ENCODE data around the gene CNKSR2.

CNKSR2 gene

DNA sequence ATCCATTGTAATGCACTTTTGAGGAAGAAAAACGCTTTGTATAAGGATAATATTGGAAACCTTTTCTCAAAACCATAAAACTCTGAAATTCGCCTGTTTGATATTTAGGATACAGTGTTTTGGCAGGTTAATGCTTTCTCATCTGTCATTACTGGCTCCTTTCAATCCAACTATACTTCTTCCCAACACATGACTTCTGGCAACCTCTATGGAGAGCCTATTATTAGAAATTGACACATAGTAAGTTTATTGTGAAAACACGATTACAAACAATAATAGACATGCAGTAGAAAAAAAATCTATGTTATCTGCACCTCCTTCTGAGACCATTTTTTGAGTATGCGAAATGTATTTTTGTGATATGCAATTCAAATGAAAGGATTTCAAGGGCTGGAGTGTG, 288.5 kb downstream of the CNKSR2 start:
- no peak for FAIRE-seq
- no peak for DNase-seq (ENCODE audit: insufficient read length, low spot score)

DNA sequence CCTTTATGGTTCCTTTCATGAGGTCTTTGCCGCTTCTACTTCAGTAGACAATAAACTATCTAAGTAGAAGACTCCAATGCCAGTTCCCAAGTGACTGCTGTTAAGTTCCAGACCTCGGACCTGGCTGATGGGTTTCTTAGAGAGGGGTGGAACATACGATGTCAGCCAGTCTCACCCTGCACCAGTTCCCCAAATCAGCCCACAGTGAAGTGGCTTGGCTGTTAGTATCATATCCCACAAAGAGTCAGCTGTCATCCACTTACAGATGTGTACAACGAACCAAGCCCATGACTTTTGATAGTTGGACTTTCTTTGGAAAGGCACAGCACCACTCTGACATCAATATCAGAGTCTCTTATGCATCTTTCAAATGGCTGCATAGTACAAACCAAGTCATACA, 292.0 kb downstream of the CNKSR2 start:
- no peak for FAIRE-seq

GRCh38 chrX:21666679-21667078, 292.5 kb downstream of the CNKSR2 start:
- DNase-seq (ENCODE audit: insufficient read length, low spot score) (no peak), FAIRE-seq (no peak)

More for the DNA sequence above, 292.0 kb downstream of the CNKSR2 start:
- DNase-seq (ENCODE audit: insufficient read length, low spot score), result no peak

DNA sequence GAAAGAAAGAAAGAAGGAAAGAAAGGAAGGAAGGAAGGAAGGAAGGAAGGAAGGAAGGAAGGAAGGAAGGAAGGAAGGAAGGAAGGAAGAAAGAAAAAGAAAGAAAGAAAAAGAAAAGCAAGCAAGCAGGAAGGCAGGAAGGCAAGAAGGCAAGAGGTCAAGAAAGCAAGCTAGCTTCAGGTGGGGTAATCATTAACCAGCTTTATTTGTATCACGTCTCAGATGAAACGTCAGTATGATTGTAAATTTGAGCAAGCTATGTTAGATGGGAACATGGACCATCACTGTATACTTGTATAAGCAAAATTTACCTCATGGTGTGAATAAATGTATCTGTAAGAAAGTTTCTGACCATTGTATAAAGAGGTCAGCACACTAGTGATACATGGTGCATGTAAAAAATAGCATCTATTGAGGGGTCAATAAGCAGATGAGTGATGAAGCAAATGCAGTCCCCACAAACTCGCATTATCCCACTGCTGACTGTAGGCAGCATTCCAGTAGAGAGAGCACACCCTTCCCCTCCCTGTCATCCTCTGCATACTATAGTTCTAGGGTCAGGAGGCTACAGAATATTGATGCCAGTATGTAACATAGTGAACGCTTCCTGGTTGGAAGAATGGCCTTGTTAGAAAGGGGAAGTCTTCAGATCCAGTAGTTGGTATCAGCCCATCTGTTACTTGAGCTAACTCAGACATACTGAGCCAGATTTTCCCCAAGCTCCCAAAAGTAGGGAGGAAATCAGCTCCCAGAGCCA, 300.4 kb downstream of the CNKSR2 start:
- FAIRE-seq (peak; percentile 57), DNase-seq (ENCODE audit: insufficient read length, low spot score) (no peak)

DNA sequence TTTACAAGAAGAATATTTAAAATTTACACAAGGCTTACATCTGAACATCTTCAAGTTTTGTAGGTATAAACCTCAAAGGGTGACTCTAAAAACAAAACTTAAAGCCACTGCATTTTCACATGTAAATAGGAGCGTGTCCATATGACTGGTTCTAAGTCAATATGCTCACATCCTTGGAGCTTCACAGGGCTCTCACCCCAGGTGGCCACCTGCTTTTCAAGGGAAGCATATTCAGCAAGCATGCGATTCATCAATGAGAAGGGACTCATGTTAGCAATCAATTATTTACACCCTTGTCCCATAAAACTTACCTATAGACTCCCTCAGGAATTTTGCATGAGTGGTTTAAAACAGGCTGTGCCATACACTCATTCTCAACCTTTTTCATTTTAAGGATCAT, 301.7 kb downstream of the CNKSR2 start:
- DNase-seq (ENCODE audit: insufficient read length, low spot score), result no peak
- no peak for FAIRE-seq

GRCh38 chrX:21678048-21678612, 303.9 kb downstream of the CNKSR2 start:
- FAIRE-seq (no peak), DNase-seq (ENCODE audit: insufficient read length, low spot score) (no peak)

DNA sequence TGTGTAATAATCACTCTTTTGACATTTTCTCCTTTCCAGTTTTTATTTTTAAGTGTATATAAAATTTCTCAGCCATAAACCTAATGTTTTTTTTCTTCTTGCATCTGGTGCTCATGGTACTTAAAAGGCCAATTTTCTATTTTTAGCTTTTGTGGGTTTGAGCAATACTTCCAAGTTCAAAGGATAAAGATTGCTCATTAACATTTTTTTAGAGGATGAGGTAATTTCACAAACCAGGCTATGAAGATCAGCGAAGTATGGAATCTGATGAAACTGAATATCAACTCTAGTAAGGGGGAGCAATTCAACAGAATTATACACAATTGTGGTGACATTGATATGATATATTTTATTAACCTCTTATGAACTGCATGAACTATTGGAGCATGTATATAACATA, 309.7 kb downstream of the CNKSR2 start:
- DNase-seq (ENCODE audit: insufficient read length, low spot score) (no peak), FAIRE-seq (no peak)

DNA sequence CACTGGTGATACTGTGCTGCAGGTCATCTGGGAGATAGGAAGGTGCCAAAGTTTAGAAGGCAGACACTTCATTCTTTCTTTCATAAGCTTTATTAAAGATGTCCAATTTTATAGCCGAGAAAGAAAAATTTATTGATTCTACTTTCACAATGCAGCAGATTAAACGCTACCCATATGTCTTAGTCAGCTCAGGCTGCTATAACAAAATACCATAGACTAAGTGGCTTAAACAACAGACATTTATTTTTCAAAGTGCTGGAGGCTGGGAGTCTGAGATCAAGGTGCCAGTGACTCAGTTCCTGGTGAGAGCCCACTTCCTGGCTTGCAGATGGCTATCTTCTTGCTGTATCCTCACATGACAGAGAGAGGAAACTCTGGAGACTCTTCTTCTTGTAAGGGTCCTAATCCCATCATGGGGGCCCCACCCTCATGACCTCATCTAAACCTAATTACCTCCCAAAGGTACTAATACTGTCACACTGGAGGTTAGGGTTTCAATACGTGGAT, 317.3 kb downstream of the CNKSR2 start:
- no peak for DNase-seq (ENCODE audit: insufficient read length, low spot score)
- FAIRE-seq, result no peak

- no peak for DNase-seq (ENCODE audit: insufficient read length, low spot score)
- FAIRE-seq, result no peak
These were observed 324.1 kb downstream of the CNKSR2 start for GRCh38 chrX:21698272-21698671.

DNA sequence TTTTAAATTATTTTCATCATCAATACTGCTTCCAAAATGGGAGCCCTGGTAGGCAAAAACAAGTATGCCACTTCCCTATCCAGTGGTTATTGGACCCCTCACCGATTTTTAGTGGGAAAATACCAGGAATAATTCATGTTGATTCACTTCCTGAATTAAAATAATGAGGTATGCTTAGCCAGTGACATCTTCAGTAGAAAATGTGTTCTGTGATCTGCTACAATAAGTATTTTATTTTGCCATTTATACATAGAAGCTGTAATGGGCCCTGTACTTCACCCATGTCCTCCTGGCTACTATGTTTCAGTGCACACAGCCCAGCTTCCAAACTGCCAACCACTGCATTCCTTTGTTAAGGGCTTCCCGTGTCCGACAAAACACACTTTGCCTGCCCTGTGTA, 324.9 kb downstream of the CNKSR2 start:
- FAIRE-seq, result no peak

DNA sequence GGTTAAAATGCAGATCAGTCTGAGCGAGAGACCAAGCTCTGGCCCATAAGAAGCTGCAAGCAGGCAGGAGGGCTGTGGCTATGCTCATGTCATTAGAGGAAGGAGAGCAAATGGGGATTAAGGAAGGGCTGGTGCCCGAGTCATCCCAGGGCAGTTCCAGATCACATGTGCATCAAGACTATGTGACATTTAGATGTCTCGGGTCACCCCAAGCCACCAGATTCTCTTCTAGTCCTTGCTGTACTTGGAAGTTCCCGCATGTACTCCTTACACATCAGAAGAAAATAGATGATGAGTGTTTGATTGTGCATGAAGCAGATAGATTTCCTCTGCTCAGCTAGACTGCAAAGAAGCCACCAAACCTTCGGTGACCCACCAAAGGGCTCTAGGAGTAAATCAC, 326.1 kb downstream of the CNKSR2 start:
- DNase-seq (ENCODE audit: insufficient read length, low spot score), result no peak
- FAIRE-seq, result no peak

More for the DNA sequence above, 324.9 kb downstream of the CNKSR2 start:
- no peak for DNase-seq (ENCODE audit: insufficient read length, low spot score)

DNA sequence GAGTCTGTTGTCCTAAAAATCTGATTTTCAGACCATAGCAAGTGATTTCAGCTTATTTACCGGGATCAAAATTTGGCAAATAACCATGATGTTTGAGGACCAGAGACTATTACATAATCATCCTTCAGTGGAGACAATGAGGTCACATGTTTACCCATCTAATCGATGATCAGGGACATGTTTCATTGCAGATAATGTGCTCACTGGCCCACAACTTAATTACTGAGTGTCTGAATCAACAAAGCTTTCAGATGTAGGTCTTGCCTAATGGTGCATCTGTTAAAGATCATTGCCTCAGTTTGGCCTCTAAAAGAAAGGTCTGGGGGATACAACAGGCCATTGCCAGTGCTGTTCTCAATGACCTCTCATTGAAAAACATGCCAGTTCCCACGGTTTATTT, 326.7 kb downstream of the CNKSR2 start:
- FAIRE-seq, result no peak

GRCh38 chrX:21702725-21703124, 328.5 kb downstream of the CNKSR2 start:
- DNase-seq (ENCODE audit: insufficient read length, low spot score) (no peak), FAIRE-seq (no peak)

More for the DNA sequence above, 326.7 kb downstream of the CNKSR2 start:
- DNase-seq (ENCODE audit: insufficient read length, low spot score), result no peak
